ACC112 (cell line): ENCODE measurements around the gene MAML2.

Experiments used
- H2AFZ ChIP-seq: fragments of 200-600 bp; sonication (generic); one replicate; pipeline ENCODE4 v1.6.0; 2017; ENCODE audit warnings: antibody characterized with exemption, low read length; ENCODE audit not compliant: unreplicated experiment
- H3K27ac ChIP-seq: fragments of 200-600 bp; sonication (generic); 2 replicates; pipeline ENCODE4 v1.5.1; 2014; ENCODE audit warnings: low read depth, mild to moderate bottlenecking, antibody characterized with exemption, low read length, moderate library complexity
- H3K27me3 ChIP-seq: fragments of 200-600 bp; sonication (generic); 2 replicates; pipeline ENCODE4 v1.6.1; 2014; ENCODE audit warnings: mild to moderate bottlenecking, antibody characterized with exemption, low read length, moderate library complexity, mixed read lengths; ENCODE audit not compliant: insufficient read depth
- H3K36me3 ChIP-seq: fragments of 200-600 bp; sonication (generic); 2 replicates; pipeline ENCODE4 v1.6.1; 2016; ENCODE audit warnings: mild to moderate bottlenecking, antibody characterized with exemption, low read length, moderate library complexity, mixed read lengths; ENCODE audit not compliant: insufficient read depth
- H3K4me1 ChIP-seq: fragments of 200-600 bp; sonication (generic); one replicate; pipeline ENCODE4 v1.6.1; 2016; ENCODE audit warnings: low read length, mixed read lengths; ENCODE audit not compliant: insufficient read depth, unreplicated experiment, control insufficient read depth
- H3K4me3 ChIP-seq: fragments of 200-600 bp; sonication (generic); 2 replicates; pipeline ENCODE4 v1.5.1; 2014; ENCODE audit warnings: mild to moderate bottlenecking, low read depth, low read length
- H3K79me2 ChIP-seq: fragments of 200-600 bp; sonication (generic); one replicate; pipeline ENCODE4 v1.6.0; 2016; ENCODE audit warnings: low read length; ENCODE audit not compliant: control insufficient read depth, unreplicated experiment, insufficient read depth

The MAML2 gene

DNA sequence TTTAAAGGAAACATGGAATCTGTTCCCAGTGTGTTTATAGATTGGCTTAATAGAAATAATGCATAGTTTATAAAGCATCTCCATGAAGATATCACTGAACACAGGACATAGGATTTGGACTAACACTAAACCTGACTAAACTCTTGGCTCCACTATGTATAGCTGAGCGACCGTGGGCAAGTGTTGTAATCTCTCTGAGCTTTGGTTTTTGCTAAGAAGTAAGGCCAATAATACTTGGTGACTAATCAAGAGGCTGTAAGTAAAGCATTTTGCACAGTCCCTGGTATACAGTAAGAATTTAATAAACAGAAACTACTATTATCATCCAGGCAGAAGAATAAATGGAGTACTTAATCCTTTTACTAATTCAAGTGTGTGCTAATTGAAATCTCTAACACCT lies 293.6 kb downstream of the MAML2 start:
- peaks cover 19% of the 10 kb centered on the region for H3K79me2 ChIP-seq
- no peaks in the 10 kb centered on the region for H3K36me3 ChIP-seq
- H3K27ac ChIP-seq, result peak overlapping the region; percentile 60; the same call in 1 of the 2 replicates
- no peak overlapping the region for H2AFZ ChIP-seq
- H3K27me3 ChIP-seq, result no peaks in the 10 kb centered on the region
- H3K4me1 ChIP-seq, result peaks cover 67% of the 10 kb centered on the region
- no peak overlapping the region for H3K4me3 ChIP-seq

DNA sequence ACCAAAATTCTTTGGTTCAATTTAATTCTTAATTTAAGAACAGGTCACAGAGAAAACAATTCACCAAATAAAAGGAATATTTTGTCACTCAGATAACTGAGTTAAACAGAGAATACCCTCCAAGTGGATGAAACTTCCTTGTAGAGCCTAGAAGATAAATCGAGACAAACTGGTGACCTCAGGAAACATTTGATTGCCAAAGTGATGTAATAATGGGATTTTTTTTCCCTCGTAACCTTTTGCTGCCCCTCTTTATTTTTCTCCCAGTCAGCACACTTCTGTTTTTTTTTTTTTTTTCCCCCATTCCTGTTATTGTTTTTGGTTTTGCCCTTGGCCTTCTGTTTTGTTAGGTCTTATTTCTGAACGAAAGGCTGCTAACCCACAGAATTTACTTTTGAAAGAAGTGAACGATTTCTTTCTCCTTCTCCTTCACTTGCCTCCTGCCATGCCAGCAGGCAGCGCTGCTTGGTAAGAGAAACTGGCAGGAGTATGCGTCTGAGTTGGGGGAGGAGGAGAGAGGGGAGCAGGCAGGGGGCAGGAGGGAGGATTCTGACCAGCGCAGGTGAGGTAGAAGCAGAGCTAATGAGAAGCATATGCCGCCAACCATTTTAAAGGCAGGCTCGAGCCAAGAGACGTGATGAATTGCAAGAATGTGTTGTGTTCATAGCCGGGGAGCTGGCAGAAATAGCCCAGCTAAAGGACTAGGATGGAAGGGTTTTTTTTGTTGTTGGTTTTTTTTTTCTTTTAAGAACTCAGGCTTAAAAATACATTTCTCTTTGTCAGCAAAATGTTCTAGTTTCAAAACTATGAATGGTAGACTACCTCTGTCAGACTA lies 297.2 kb downstream of the MAML2 start:
- Histone ChIP-seq H2AFZ (peak overlapping the region; percentile 29), H3K27ac (peak overlapping the region; percentile 45)

DNA sequence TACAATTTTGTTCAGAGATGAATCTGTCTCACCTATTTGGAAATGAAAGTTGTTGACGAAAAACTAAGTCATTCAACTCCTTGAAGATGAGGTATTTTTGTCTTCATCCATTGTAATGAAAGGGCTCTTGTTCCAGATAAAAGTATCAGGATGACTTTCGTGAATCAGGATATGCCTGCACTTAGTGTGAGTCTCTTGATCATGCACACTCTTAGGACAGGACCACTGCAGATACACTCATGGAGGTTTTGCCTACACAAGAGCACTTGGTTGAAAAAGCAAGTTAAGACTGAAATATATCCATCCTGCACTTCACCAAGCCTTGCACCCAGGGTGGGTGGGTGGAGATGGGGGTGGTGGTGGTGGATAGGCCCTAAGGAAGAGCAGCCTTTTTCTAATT lies 298.2 kb downstream of the MAML2 start:
- Histone ChIP-seq H3K4me3 (no peak overlapping the region), H2AFZ (no peak overlapping the region), H3K36me3 (no peaks in the 10 kb centered on the region), H3K27ac (no peak overlapping the region), H3K4me1 (peaks cover 29% of the 10 kb centered on the region), H3K27me3 (no peaks in the 10 kb centered on the region), H3K79me2 (peaks cover 13% of the 10 kb centered on the region)

More for the DNA sequence above, 297.2 kb downstream of the MAML2 start:
- Histone ChIP-seq H3K27me3 (no peaks in the 10 kb centered on the region), H3K79me2 (peaks cover 17% of the 10 kb centered on the region), H3K36me3 (no peaks in the 10 kb centered on the region), H3K4me3 (peak overlapping the region; percentile 34), H3K4me1 (peaks cover 40% of the 10 kb centered on the region)

DNA sequence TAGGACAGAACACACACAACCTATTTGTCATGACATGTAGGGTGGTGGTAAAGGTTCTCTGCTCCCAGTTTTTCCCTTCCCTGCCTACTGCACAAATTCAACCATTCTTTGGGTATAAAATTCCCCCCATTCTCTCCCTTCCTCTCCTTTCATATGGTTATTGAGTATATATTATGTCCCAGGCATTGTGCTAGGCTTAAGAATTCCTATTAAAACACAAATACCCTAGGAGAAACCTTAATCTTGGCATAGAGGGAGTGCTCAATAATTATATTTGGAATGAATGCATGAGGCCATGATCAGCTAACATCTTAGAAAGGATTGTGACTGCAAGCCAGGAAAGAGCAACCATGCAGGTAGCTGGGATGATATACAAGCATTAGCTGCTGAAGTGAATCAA lies 298.7 kb downstream of the MAML2 start:
- no peak overlapping the region for H2AFZ ChIP-seq
- peaks cover 24% of the 10 kb centered on the region for H3K4me1 ChIP-seq
- H3K79me2 ChIP-seq, result peaks cover 13% of the 10 kb centered on the region

DNA sequence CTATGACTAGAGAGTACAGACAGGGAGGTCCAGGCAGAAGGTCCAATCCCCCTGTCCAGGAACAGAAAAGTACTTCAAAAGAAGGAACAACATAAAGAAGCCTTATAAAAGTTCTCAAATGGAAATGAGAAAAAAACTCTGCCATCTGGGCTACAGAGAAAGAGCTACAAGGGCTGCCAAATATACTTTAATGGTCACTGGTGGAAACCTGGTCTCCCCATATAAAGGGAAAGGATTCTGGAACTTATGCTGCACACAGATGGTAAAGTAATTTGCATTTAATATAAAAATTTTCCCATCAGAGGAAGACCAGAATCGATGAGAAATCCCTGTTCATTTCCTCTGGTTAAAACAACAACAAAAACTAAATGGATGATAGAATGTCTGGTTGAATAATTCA lies 299.7 kb downstream of the MAML2 start:
- Histone ChIP-seq H3K4me3 (no peak overlapping the region), H3K79me2 (peaks cover 16% of the 10 kb centered on the region), H2AFZ (no peak overlapping the region), H3K27ac (no peak overlapping the region), H3K36me3 (no peaks in the 10 kb centered on the region), H3K4me1 (peaks cover 23% of the 10 kb centered on the region), H3K27me3 (no peaks in the 10 kb centered on the region)

More for the DNA sequence above, 298.7 kb downstream of the MAML2 start:
- Histone ChIP-seq H3K36me3 (no peaks in the 10 kb centered on the region), H3K4me3 (no peak overlapping the region), H3K27me3 (no peaks in the 10 kb centered on the region), H3K27ac (no peak overlapping the region)

DNA sequence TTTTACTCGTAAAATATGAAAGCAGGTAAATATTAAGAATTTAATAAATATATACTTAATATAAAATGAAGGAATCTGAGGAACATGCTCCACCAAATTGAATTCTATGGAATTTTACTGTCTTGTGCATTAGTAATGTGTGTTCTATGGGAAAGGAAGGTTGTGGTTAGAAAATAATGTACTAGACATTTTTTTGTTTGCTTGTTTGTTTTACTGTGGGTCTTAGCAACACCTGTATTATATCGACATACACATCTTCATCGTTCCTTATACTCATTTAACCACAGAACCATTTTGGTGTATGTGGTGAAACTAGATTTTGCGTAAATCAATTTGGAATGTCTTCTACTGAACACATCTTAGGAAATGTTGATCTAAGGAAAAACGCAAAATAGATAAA lies 304.9 kb downstream of the MAML2 start:
- Histone ChIP-seq H3K4me1 (no peaks in the 10 kb centered on the region), H3K36me3 (no peaks in the 10 kb centered on the region), H3K27ac (no peak overlapping the region), H3K4me3 (no peak overlapping the region), H2AFZ (no peak overlapping the region), H3K27me3 (no peaks in the 10 kb centered on the region), H3K79me2 (peaks cover 11% of the 10 kb centered on the region)

DNA sequence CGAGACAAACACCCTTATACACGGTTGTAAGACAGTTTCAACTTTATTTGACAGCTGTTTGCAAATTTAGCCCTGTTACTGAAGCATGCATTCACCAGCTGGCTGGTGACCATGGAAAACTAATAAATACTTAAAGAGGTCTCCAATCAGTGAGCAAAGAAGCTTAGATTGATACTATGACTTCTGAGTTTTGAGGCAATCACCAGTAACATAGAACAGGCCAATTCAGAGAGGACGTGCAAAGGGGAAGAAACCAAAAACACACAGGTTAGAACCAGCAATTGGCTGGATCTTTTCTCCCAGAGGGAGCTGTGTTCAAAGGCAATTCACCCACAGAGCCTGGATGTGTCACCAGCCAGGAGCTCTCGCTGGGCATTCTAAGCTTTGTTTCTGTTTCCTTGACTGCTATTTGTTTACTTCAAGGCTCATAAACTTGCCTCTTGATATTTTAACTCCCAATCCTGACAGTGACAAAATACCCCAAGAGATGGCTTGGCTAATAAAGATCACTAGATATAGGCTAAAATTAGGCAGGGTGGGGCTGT lies 305.5 kb downstream of the MAML2 start:
- no peak overlapping the region for H3K4me3 ChIP-seq
- H3K79me2 ChIP-seq, result peaks cover 11% of the 10 kb centered on the region
- H3K27me3 ChIP-seq, result no peaks in the 10 kb centered on the region
- H3K27ac ChIP-seq, result no peak overlapping the region
- H2AFZ ChIP-seq, result no peak overlapping the region
- H3K4me1 ChIP-seq, result no peaks in the 10 kb centered on the region
- H3K36me3 ChIP-seq, result no peaks in the 10 kb centered on the region

DNA sequence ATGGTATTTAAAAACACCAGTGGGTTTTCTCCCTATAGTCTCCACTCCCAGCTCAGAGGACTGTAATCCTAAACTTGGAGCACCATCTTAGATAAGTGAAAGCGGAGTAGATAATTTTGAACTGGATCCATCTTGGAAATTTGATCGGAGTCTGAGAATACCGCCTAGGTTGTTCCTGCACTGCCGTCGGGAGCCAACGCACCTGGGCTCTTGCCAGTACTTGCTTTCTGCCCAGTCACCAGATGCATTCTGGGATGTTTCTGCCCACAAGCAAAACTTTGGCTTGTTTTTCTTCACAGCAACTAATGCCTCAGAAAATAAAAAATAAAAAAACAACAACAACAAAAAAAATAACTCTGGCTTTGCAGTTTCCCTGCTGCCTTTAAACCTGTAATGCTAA lies 306.1 kb downstream of the MAML2 start:
- Histone ChIP-seq H2AFZ (no peak overlapping the region), H3K79me2 (peaks cover 11% of the 10 kb centered on the region), H3K4me3 (no peak overlapping the region), H3K4me1 (no peaks in the 10 kb centered on the region), H3K36me3 (no peaks in the 10 kb centered on the region), H3K27me3 (no peaks in the 10 kb centered on the region), H3K27ac (no peak overlapping the region)

DNA sequence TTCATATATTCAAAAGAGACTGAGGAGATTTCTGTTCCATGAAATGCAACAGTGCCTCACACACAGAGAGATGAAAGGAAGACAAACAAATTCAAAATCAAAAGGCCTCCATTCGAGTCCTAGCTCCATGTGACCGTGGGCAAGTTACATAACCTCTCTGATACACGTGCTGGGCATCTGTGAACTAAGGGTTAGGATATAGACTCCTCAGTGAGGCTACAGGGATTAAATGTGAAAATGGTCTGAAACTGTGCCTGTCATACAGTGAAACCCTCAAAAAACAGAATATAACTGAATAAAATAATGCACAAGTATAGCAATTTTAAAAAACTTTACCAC lies 307.3 kb downstream of the MAML2 start:
- no peak overlapping the region for H3K27ac ChIP-seq
- no peaks in the 10 kb centered on the region for H3K4me1 ChIP-seq

DNA sequence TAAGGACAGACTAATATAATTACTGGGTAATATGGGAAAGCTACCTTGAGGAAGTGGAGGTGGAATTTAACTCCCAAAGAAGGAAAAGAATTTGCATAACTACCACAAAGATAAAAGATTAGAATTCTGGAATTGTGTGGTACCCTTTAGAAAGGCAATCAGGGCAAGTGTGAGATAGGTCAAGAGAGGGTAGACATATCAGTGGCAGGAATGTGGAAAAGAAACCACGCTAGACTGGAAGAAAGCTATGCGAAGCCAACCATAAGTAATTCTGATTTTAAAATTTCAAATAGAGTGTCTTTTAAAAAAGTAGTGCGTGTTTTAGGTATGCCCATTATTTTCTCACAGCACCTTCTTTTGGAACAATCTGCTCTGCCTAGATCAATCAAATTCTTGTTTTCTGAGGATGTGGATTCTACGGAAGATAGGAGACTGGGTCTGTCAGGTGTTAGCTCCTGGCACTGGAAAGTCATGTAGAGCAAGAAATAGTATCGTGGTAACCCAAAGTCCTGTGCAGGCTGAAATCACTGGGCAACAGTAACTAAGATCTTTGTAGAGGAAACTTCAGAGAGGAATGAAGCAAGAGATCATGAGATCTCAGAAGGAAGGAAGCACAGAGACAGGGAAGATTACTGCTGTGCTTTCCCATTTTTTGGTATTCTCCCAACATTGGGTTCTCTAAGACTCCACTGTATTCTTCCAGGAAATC lies 307.8 kb downstream of the MAML2 start:
- Histone ChIP-seq H3K27me3 (no peaks in the 10 kb centered on the region), H3K4me3 (no peak overlapping the region), H3K36me3 (no peaks in the 10 kb centered on the region), H3K27ac (no peak overlapping the region), H3K4me1 (no peaks in the 10 kb centered on the region), H3K79me2 (peaks cover 11% of the 10 kb centered on the region), H2AFZ (no peak overlapping the region)

More for the DNA sequence above, 307.3 kb downstream of the MAML2 start:
- Histone ChIP-seq H2AFZ (no peak overlapping the region), H3K27me3 (no peaks in the 10 kb centered on the region), H3K36me3 (no peaks in the 10 kb centered on the region), H3K79me2 (peaks cover 11% of the 10 kb centered on the region), H3K4me3 (no peak overlapping the region)
